Measurements from ENCODE around the gene HAS3.
"Not testable (repeated sequence)": the region's sequence is repeated elsewhere in the genome, so short reads cannot be mapped to it uniquely, and the experiment has no call there.

The HAS3 gene

DNA sequence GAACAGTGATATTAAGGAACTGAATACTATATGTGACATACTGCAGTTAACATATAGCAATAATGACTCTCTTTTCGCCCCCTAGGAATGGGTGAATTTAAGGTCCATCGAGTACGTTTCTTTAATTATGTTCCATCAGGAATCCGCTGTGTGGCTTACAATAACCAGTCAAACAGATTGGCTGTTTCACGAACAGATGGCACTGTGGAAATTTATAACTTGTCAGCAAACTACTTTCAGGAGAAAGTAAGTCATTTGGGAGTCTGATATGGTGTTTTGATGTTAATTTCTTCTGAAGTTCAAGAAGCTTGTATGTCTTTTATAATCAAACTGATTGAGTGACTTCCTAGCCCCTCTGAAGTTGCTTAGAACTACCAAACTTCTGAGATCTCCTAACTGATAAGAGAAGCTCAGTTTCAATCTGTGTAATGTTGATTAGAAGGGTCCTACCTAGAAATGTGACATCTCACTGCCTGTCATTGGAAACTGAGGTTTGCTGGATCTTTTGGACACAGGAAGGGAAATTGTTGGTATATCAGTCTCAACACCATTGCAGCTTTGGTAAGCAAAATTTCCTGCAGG lies 28.0 kb downstream of the HAS3 start:
- TF ChIP-seq, protein P1, sequence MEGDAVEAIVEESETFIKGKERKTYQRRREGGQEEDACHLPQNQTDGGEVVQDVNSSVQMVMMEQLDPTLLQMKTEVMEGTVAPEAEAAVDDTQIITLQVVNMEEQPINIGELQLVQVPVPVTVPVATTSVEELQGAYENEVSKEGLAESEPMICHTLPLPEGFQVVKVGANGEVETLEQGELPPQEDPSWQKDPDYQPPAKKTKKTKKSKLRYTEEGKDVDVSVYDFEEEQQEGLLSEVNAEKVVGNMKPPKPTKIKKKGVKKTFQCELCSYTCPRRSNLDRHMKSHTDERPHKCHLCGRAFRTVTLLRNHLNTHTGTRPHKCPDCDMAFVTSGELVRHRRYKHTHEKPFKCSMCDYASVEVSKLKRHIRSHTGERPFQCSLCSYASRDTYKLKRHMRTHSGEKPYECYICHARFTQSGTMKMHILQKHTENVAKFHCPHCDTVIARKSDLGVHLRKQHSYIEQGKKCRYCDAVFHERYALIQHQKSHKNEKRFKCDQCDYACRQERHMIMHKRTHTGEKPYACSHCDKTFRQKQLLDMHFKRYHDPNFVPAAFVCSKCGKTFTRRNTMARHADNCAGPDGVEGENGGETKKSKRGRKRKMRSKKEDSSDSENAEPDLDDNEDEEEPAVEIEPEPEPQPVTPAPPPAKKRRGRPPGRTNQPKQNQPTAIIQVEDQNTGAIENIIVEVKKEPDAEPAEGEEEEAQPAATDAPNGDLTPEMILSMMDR (conservative IDR thresholded peaks at IDR 0.05), result no peak
- no peak for TF ChIP-seq ZFX (IDR thresholded peaks at IDR 0.05)
- H3K27ac ChIP-seq, result peak overlapping the region; percentile 96; the same call in 1 of the 2 replicates

- TF ChIP-seq, protein P1 (conservative IDR thresholded peaks at IDR 0.05), result no peak
Measured at GRCh38 chr16:69138608-69139007, 33.2 kb downstream of the HAS3 start.

DNA sequence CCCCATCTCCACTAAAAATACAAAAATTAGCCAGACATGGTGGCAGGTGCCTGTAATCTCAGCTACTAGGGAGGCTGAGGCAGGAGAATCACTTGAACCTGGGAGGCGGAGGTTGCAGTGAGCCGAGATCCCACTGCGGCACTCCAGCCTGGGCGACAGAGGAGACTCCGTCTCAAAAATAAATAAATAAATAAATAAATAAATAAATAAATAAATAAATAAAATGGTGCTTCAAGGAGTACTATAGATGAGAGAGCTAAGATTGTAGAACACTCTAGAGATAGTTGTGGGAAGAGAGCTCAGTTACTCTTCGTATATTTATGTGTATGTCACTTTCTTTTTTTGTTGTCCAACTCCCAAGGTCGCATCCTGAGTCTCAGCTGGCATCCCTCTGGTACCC lies 34.0 kb downstream of the HAS3 start:
- not testable (repeated sequence) for H3K27ac ChIP-seq

More at GRCh38 chr16:69138608-69139007, 33.2 kb downstream of the HAS3 start:
- no peak overlapping the region for H3K27ac ChIP-seq

GRCh38 chr16:69141014-69141413 lies 35.6 kb downstream of the HAS3 start:
- no peak for TF ChIP-seq ZFX (IDR thresholded peaks at IDR 0.05)
- TF ChIP-seq, protein P1 (conservative IDR thresholded peaks at IDR 0.05), result no peak
- no peak overlapping the region for H3K27ac ChIP-seq

- no peak overlapping the region for H3K27ac ChIP-seq
- TF ChIP-seq, protein P1 (conservative IDR thresholded peaks at IDR 0.05), result no peak
- TF ChIP-seq ZFX (IDR thresholded peaks at IDR 0.05), result no peak
Measured at GRCh38 chr16:69141936-69142335, 36.5 kb downstream of the HAS3 start.

- TF ChIP-seq, protein P1 (conservative IDR thresholded peaks at IDR 0.05), result no peak; the same call in 1 of the 2 replicates
- TF ChIP-seq ZFX (IDR thresholded peaks at IDR 0.05), result no peak
- H3K27ac ChIP-seq, result no peak overlapping the region
Measured at GRCh38 chr16:69143116-69143515, 37.7 kb downstream of the HAS3 start.

DNA sequence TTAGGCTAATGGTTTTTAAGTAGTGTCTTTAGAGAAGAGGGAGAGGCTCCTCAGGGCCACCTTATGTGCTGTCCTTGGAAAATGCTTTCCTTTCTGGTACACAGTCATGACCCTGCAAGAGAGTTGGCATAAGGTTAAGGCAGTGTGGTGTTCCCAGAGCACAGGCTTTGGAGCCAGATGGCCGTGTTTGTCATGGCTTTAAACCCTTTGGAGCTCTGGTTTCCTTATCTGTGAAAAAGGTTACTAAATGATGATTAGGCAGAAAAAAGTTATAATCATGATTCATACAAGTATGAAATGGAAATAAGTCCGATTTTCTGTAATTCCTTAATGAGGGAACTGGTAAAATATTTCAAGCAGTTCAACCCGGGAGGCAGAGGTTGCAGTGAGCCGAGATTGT lies 40.2 kb downstream of the HAS3 start:
- TF ChIP-seq, protein P1 (conservative IDR thresholded peaks at IDR 0.05), result no peak
- TF ChIP-seq ZFX (IDR thresholded peaks at IDR 0.05), result no peak
- H3K27ac ChIP-seq, result no peak overlapping the region

DNA sequence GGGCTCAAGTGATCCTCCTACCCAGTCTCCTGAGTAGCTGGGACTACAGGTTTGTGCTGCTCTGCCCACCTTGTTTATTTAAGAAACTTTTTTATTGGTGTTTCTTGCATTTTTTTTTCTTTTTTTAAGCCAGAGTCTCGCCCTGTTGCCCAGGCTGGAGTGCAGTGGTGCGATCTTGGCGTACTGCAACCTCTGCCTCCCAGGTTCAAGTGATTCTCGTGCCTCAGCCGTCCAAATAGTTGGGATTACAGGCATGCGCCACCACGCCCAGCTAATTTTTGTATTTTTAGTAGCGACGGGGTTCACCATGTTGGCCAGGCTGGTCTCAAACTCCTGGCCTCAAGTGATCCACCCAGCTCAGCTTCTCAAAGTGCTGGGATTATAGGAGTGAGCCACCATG lies 44.2 kb downstream of the HAS3 start:
- not testable (repeated sequence) for H3K27ac ChIP-seq
